HAP-1 (cell line): ENCODE results near the gene GABRP.

Experiments
- DNase-seq, 2 experiments: peaks; one replicate each; pipeline ENCODE4 v3.0.0-alpha.2; 2016 to 2020; ENCODE audit warnings: low spot score in 2 of 2
- H3K27me3 ChIP-seq: fragments of 250-450 bp; sonication (Bioruptor Pico); 2 replicates; pipeline ENCODE4 v1.5.1; 2020; ENCODE audit warnings: low read depth, mild to moderate bottlenecking, moderate library complexity
- H3K36me3 ChIP-seq: fragments of 250-450 bp; sonication (Bioruptor Pico); replicated peaks from 2 replicates; pipeline ENCODE4 v1.5.1; 2020; ENCODE audit warnings: mild to moderate bottlenecking
- H3K4me1 ChIP-seq: fragments of 250-450 bp; sonication (Bioruptor Pico); 2 replicates; pipeline ENCODE4 v1.5.1; 2020; ENCODE audit warnings: mild to moderate bottlenecking
- H3K4me3 ChIP-seq: fragments of 250-450 bp; sonication (Bioruptor Pico); 2 replicates; pipeline ENCODE4 v1.5.1; 2020; ENCODE audit warnings: mild to moderate bottlenecking, moderate library complexity
- H3K9me3 ChIP-seq: fragments of 250-450 bp; sonication (Bioruptor Pico); 2 replicates; pipeline ENCODE4 v1.5.1; 2020; ENCODE audit warnings: mild to moderate bottlenecking, moderate library complexity
- in situ Hi-C: fragments of 300-500 bp; cut with MboI; formaldehyde crosslinking; loops from 3 replicates; pipeline ENCODE4 v1.14.3; 2020; ENCODE audit warnings: low sequenced_read_pairs, inconsistent platforms, mixed read lengths

GABRP gene

GRCh38 chr5:170863646-170864045, 80.1 kb downstream of the GABRP start:
- Histone ChIP-seq H3K4me3 (no peak overlapping the region), H3K27me3 (no peaks in the 10 kb centered on the region), H3K4me1 (no peaks in the 10 kb centered on the region), H3K9me3 (no peaks in the 10 kb centered on the region), H3K36me3 (no peaks in the 10 kb centered on the region)
- DNase-seq = no peak
- in situ Hi-C loops = no loop called here
